Right lobe of liver (tissue), 6 donors: ENCODE results near the gene C19orf81. TPM values are rescaled to one million over a fixed set of nuclear protein-coding genes. Genes with fewer than 3 reads are reported as not detected.

Experiments used
- ATAC-seq, 4 donors: fragments of 200-7000 bp; cut with Tn5 transposase; one replicate each; pipeline ENCODE4 v1.9.1; 2020; ENCODE audit warnings: mild to moderate bottlenecking in 4 of 4, moderate library complexity in 4 of 4
- DNase-seq, 3 donors: peaks; one replicate each; pipeline ENCODE4 v3.0.0-alpha.2; 2020
- H3K27ac ChIP-seq, 3 donors: fragments of 200-600 bp; one replicate each; pipeline ENCODE4 v1.8.0; 2022
- H3K27me3 ChIP-seq, 2 donors: fragments of 200-600 bp; one replicate each; pipeline ENCODE4 v1.8.0; 2022
- H3K36me3 ChIP-seq, 4 donors: fragments of 200-600 bp; sonication (generic) in 1 of 4; one replicate each; pipeline versions ENCODE4 v1.5.1 to v1.8.0; 2017 to 2022; ENCODE audit warnings: control low read depth in 1 of 4
- H3K4me1 ChIP-seq, 4 donors: fragments of 200-600 bp; sonication (generic) in 1 of 4; one replicate each; pipeline versions ENCODE4 v1.5.1 to v1.8.0; 2017 to 2022; ENCODE audit warnings: control low read depth in 1 of 4
- H3K4me3 ChIP-seq, 3 donors: fragments of 200-600 bp; one replicate each; pipeline ENCODE4 v1.8.0; 2022
- H3K9me3 ChIP-seq, 4 donors: fragments of 200-600 bp; sonication (generic) in 1 of 4; one replicate each; pipeline versions ENCODE4 v1.5.1 to v1.8.0; 2017 to 2022; ENCODE audit warnings: control low read depth in 1 of 4
- POLR2A ChIP-seq: fragments of 450-650 bp; IDR thresholded peaks from one replicate; pipeline ENCODE4 v1.6.1; 2017; ENCODE audit warnings: antibody characterized with exemption, mild to moderate bottlenecking
- WGBS: methylation state at CpG from one replicate; pipeline ENCODE4 v1.1.6; 2018; ENCODE audit warnings: low coverage, low lambda C conversion rate; ENCODE audit not compliant: insufficient coverage; ENCODE audit errors: missing lambda C conversion rate; 5-methylcytosine and 5-hydroxymethylcytosine counted together
- intact Hi-C, 2 donors: fragments of 100-400 bp; cut with DNase I; formaldehyde crosslinking; loops; one replicate each; pipeline versions ENCODE4 v1.11.2 to v1.14.1; 2022
- total RNA-seq, 6 experiments: library from RNA; depleted of rRNA in 2 of 6; stranded (reverse); fragments of >200 nt in 2 of 6; fragmentation: NEBNext Ultra II Directional in 3 of 6; extraction: Animal tissue kit (Norgen Biotek cat#: 25700) in 3 of 6; gene quantifications; one replicate each; pipeline versions ENCODE4 v1.1.0 to v1.2.4, GENCODE V29; 2016 to 2023
- TF ChIP-seq, protein P1 (sequence below), 4 donors: fragments of 200-600 bp in 3 of 4; fragments of 450-650 bp in 1 of 4; IDR thresholded peaks; one replicate each; pipeline versions ENCODE4 v1.5.1 to v1.8.0; 2016 to 2022; ENCODE audit warnings: antibody characterized with exemption in 4 of 4, mild to moderate bottlenecking in 2 of 4
- donor health status: DM: no; HTN: yes; CAD: no.
- donor health status: DM: no; HTN: no; CAD: no.
- donor health status: DM: no; HTN: no; CAD: no.
- donor health status: DM: no; HTN: yes; CAD: no.
- donor health status: DM: no; HTN: yes; CAD: no.

C19orf81 gene
- total RNA-seq, 6 experiments from 2014 or later: not detected

- ATAC-seq (no peak), DNase-seq (no peak)
- no peaks in the 10 kb centered on the region for H3K9me3 ChIP-seq
- H3K27me3 ChIP-seq: no peaks in the 10 kb centered on the region
- no peaks in the 10 kb centered on the region for H3K4me1 ChIP-seq
- no peak overlapping the region for H3K4me3 ChIP-seq
- WGBS: 70% methylated on average over 3 of the region's 5 CpGs
- H3K36me3 ChIP-seq: no peaks in the 10 kb centered on the region
- intact Hi-C loops: no loop called here
- TF ChIP-seq, protein P1, sequence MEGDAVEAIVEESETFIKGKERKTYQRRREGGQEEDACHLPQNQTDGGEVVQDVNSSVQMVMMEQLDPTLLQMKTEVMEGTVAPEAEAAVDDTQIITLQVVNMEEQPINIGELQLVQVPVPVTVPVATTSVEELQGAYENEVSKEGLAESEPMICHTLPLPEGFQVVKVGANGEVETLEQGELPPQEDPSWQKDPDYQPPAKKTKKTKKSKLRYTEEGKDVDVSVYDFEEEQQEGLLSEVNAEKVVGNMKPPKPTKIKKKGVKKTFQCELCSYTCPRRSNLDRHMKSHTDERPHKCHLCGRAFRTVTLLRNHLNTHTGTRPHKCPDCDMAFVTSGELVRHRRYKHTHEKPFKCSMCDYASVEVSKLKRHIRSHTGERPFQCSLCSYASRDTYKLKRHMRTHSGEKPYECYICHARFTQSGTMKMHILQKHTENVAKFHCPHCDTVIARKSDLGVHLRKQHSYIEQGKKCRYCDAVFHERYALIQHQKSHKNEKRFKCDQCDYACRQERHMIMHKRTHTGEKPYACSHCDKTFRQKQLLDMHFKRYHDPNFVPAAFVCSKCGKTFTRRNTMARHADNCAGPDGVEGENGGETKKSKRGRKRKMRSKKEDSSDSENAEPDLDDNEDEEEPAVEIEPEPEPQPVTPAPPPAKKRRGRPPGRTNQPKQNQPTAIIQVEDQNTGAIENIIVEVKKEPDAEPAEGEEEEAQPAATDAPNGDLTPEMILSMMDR (IDR thresholded peaks at IDR 0.05): no peak
- TF ChIP-seq POLR2A: no peak
- H3K27ac ChIP-seq: no peak overlapping the region
These were observed 21.1 kb upstream of the C19orf81 start for GRCh38 chr19:50628146-50628545.

DNA sequence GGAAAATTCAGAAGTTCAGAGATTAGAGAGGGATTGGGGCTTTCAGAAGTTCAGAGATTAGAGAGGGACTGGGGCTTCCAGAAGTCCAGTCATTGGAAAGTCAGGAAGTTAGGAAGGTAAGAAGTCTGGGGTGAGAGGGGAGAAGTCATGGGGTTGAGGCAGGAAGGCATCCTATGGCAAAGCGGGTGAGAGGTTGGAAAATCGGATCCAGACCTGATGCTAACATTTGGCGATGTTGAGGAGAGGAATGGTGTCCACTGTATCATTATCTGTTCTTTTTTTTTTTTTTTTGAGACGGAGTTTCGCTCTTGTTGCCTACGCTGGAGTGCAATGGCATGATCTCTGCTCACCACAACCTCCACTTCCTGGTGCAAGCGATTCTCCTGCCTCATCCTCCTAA lies 20.7 kb upstream of the C19orf81 start:
- no peak for ATAC-seq

DNA sequence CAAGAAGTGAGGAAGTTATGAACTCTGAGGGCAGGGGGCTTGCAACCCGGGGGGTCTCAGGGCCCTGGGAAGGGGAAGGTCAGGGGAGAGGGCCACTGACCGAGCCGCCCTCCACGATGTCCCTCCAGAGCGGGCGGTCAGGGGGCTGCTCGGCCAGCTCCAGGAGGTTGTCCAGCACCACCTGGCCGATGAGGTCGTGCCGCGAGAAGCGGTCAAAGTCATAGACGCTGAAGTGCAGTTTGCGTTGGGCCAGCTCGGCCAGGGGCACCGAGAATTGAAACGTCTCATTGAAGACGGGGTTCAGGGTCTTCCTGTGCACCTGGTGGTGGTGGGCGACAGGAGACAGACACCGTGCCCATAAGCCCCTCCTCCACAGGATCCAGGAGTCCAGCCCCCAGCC lies 20.1 kb upstream of the C19orf81 start:
- no peak for DNase-seq
- ATAC-seq: no peak
- Histone ChIP-seq H3K27me3 (no peaks in the 10 kb centered on the region), H3K36me3 (no peaks in the 10 kb centered on the region), H3K4me1 (no peaks in the 10 kb centered on the region), H3K9me3 (peaks cover 0 to 4% (median 0%) of the 10 kb centered on the region in 4 donors), H3K27ac (no peak overlapping the region), H3K4me3 (no peak overlapping the region)
- intact Hi-C loops: no loop called here
- 49% methylated on average over 7 of the region's 20 CpGs for WGBS
- no peak for TF ChIP-seq POLR2A
- TF ChIP-seq, protein P1 (IDR thresholded peaks at IDR 0.05): no peak

More for the DNA sequence above, 20.7 kb upstream of the C19orf81 start:
- Histone ChIP-seq H3K36me3 (no peaks in the 10 kb centered on the region), H3K9me3 (no peaks in the 10 kb centered on the region), H3K27me3 (no peaks in the 10 kb centered on the region), H3K4me1 (no peaks in the 10 kb centered on the region), H3K27ac (no peak overlapping the region), H3K4me3 (no peak overlapping the region)
- intact Hi-C loops: no loop called here
- WGBS: 82% methylated on average over 7 of the region's 7 CpGs
- DNase-seq: no peak
- no peak for TF ChIP-seq POLR2A
- TF ChIP-seq, protein P1 (IDR thresholded peaks at IDR 0.05): no peak

DNA sequence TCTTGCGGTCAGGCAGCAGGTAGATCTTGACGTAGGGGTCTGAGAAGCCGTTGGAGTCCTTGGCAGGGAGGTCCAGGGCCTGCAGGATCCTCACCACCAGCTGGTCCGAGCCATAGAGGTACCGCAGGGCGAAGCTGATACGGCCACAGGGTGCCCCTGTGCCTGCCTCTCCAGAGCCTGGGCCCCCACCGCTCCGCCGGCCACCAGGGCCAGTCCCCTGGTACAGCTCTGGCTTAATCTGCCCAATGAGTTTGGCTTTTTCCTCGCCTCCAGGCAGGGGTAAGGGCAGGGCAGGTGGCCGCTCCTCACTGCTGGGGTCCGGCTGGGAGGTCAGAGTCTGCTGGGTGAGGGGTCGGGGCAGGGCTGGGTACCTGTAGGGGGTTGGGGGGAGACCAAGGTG lies 19.4 kb upstream of the C19orf81 start:
- Histone ChIP-seq H3K4me3 (no peak overlapping the region), H3K4me1 (no peaks in the 10 kb centered on the region), H3K27me3 (no peaks in the 10 kb centered on the region), H3K36me3 (no peaks in the 10 kb centered on the region), H3K27ac (no peak overlapping the region), H3K9me3 (peaks cover 0 to 4% (median 0%) of the 10 kb centered on the region in 4 donors)
- TF ChIP-seq POLR2A: no peak
- TF ChIP-seq, protein P1 (IDR thresholded peaks at IDR 0.05): no peak
- WGBS: no CpG with 5 or more reads among the region's 14 CpGs
- intact Hi-C loops: no loop called here
- ATAC-seq (no peak), DNase-seq (no peak)
